ENCODE data around the gene GZMB.

DNA sequence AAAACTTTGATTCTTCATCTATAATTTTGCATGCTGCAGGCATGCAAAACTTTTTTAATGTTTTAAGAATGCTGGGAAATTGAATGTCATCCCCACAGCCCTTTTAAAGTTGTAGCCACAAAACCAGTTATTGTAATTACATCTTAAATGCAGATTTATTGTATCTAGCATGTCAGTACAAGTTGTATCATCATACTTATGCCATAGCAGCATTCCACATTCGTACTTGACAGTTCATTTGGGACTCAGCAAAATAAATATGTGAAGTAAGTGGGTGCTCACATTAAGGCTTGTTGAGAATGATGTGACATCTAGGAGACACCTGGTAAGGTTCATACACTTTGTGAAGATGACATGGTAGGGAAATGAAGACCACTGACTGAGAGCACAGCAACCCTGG lies 44.0 kb upstream of the GZMB start:
- TF ChIP-seq, protein P1, sequence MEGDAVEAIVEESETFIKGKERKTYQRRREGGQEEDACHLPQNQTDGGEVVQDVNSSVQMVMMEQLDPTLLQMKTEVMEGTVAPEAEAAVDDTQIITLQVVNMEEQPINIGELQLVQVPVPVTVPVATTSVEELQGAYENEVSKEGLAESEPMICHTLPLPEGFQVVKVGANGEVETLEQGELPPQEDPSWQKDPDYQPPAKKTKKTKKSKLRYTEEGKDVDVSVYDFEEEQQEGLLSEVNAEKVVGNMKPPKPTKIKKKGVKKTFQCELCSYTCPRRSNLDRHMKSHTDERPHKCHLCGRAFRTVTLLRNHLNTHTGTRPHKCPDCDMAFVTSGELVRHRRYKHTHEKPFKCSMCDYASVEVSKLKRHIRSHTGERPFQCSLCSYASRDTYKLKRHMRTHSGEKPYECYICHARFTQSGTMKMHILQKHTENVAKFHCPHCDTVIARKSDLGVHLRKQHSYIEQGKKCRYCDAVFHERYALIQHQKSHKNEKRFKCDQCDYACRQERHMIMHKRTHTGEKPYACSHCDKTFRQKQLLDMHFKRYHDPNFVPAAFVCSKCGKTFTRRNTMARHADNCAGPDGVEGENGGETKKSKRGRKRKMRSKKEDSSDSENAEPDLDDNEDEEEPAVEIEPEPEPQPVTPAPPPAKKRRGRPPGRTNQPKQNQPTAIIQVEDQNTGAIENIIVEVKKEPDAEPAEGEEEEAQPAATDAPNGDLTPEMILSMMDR (IDR thresholded peaks at IDR 0.05; ENCODE audit: low read depth, low read length, poor library complexity, severe bottlenecking): no peak
- no peak for TF ChIP-seq EZH2phosphoT487 (IDR thresholded peaks at IDR 0.05; ENCODE audit: borderline replicate concordance, low read length)
